Measurements from ENCODE around the gene IL4.
A peak's percentile ranks its signal among the peaks of the same experiment; 100 is the strongest.
"Not testable (repeated sequence)": the region's sequence is repeated elsewhere in the genome, so short reads cannot be mapped to it uniquely, and the experiment has no call there.

The IL4 gene

DNA sequence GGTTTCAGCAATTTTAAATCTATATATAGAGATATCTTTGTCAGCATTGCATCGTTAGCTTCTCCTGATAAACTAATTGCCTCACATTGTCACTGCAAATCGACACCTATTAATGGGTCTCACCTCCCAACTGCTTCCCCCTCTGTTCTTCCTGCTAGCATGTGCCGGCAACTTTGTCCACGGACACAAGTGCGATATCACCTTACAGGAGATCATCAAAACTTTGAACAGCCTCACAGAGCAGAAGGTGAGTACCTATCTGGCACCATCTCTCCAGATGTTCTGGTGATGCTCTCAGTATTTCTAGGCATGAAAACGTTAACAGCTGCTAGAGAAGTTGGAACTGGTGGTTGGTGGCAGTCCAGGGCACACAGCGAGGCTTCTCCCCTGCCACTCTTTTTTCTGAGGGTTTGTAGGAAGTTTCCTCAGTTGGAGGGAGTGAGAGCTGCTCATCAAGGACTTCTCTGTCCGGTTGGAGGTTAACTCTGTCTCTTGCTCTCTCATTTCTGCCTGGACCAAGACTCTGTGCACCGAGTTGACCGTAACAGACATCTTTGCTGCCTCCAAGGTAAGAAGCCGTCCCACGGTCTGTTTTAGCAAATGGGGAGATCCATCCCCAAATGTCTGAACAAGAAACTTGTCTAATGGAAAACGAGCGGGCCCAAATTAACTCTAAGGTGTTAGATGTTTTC, at the start of gene IL4:
TSS of gene IL4 (plus strand) at position 51 of the 692 bp plus-strand sequence. CDS start at position 113, 62 bp downstream.
- no peak for DNase-seq (ENCODE audit: low read depth in 2 of 2)

- DNase-seq (ENCODE audit: low read depth in 2 of 2), result no peak
These were observed 46.3 kb upstream of the IL4 start for GRCh38 chr5:132627470-132627869.

DNA sequence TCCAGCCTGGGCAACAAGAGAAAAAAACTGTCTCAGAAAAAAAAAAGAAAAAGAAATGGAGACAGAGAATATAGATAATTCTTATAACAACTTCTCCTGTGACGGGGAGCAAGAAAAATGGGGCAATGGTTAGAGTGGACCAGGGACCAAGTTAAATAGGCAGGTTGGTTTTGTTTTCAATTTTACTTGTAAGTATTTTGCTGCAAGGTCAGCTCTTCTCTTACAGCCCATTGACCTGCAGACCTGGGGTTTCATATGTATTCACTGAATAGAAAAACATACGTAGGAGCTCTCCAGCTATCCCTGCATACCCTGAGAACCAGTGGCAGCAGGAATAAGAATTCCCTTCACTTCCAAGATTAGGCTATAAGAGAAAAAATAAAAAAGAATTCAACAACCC, 45.0 kb upstream of the IL4 start:
- no peak for DNase-seq (ENCODE audit: low read depth in 2 of 2)

GRCh38 chr5:132629230-132629944, 44.4 kb upstream of the IL4 start:
- DNase-seq (ENCODE audit: low read depth in 2 of 2), result no peak

DNA sequence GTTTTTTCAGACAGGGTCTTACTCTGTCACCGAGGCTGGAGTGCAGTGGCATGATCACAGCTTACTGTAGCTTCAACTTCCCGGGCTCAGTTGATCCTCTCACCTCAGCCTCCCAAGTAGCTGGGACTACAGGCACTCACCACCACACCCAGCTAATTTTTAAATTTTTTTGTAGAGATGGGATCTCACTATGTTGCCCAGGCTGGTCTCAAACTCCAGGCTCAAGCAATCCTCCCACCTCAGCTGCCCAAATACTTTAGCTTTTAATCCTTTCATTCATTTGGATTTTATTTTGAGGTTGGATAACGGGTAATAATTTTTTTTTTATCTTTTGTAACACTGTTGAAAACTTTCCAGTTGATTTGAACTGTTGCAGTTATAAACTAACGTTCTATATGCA, 40.2 kb upstream of the IL4 start:
- DNase-seq (ENCODE audit: low read depth in 2 of 2), result not testable (repeated sequence)

DNA sequence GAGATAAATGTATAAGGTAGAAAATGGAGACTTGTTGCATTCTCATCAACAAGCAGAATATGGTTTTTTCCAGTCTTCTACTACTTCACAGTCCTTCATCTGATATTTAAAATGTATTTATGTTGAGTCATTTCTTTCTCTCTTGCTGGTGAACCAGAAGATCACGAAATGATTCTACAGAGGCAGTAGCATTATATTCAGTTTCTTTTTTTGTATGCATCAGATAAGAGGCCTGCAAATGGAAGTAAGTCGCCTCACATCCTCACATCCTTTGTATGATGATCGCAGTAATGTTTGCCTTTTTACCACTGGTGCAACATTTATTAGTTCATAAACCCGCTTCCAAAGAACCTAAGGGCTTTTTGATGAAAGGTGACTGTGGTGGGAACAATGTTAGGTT, 37.9 kb upstream of the IL4 start:
- DNase-seq (ENCODE audit: low read depth in 2 of 2), result no peak

GRCh38 chr5:132637241-132637640, 36.5 kb upstream of the IL4 start:
- no peak for DNase-seq (ENCODE audit: low read depth in 2 of 2)

GRCh38 chr5:132639706-132640130, 34.1 kb upstream of the IL4 start:
- no peak for DNase-seq (ENCODE audit: low read depth in 2 of 2)

DNA sequence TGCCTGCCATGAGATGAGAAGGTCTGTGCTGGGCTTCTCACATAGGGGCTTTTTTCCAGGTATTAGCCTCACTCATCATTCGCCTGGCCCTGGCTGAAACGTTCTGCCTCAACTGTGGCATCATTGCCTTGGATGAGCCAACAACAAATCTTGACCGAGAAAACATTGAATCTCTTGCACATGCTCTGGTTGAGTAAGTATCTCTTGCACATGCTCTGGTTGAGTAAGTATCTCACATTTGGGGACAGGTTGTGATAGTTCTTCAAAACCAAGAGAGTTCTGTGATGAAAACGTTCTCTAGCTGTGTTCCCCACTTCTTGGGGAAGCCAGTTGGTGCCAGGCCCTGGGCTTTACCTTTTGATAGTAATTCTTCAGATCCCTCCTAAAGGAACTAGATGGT, 33.2 kb upstream of the IL4 start:
- no peak for DNase-seq (ENCODE audit: low read depth in 2 of 2)

DNA sequence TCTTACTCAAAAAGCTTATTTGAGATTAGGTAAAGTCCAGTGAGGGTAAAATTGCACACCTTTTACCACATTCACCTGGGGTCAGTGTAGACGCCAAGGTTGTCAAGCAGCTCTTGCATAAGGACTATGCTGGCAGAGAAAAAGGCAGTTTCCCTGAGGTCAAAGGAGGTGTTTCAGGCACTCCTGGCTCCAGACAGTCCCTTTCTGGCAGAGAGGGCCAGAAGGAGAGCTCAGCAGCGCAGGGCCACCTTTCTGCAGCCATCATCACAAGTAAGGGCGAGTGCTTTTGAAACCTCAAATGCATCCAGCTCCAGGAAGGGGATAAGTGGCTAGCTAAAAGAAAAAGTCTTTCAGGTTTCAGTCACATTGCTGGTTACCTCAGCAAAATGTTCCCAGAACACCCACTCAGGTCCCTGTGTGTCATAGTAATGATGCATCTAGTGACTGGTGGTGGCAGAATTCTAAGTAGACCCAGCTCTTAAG, 32.5 kb upstream of the IL4 start:
- no peak for DNase-seq (ENCODE audit: low read depth in 2 of 2)

DNA sequence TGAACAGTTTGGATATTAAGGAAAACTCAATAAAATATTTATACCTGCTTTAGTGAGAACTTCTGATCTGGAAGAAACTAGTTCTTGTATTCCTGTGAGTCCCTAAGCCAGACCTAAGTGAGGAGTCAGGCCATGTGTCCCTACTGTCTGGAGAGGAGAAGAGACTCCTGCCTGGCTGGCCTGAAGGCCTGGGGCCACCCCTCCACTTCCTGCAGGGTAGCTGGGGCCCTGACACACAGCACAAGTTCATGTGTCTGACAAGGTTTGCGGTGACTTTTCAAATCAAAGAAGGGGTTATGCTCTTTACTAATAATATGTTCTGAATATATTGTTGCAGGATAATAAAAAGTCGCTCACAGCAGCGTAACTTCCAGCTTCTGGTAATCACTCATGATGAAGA, 31.9 kb upstream of the IL4 start:
- DNase-seq (ENCODE audit: low read depth in 2 of 2), result no peak

DNA sequence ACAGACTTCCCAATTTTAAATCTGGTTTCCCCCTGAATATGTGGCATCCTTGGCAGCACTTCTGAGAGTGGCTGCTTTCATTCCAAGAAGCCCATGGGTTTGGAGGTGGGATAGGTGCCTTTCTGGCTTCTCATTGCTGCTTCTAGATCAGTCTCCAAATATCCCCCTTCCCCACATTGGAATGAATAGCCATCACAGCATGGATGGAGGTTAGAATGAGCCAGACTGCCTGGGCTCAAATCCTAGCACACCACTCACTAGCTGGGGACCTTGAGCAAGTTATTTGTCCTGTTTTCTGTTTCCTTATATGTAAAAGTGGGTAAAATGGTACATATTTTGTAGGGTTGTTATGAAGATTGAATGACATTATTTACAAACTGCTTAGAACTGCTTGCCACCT, 29.6 kb upstream of the IL4 start:
- no peak for DNase-seq (ENCODE audit: low read depth in 2 of 2)

DNA sequence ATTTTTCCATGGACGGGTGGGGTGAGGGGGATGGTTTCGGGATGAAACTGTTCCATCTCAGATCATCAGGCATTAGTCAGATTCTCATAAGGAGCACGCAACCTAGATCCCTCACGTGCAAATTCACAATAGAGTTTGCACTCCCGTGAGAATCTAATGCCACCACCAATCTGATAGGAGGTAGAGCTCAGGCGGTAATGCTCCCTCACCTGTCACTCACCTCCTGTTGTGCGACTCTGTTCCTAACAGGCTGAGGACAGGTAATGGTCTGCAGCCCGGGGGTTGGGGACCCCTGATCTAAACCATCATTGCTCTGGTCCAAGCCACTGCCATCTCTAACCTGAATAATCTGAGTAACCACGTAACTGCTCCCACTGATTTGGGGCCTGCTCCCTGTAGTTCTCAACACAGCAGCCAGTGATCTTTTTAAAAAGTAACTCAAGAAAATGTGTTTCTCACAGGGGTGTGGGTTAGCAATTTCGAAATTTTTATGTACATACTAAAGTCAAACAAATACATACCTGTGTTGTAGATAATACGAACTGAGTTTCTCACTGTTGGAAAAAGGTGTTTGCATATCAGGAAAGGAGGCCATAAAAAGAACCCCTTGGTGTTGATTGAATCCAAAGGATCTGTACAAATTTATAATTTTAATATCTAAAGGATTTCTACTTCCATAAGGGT, 27.1 kb upstream of the IL4 start:
- DNase-seq (ENCODE audit: low read depth in 2 of 2), result no peak

- no peak for DNase-seq (ENCODE audit: low read depth in 2 of 2)
These were observed 26.3 kb upstream of the IL4 start for GRCh38 chr5:132647473-132647872.

- DNase-seq (ENCODE audit: low read depth in 2 of 2), result no peak
These were observed 25.4 kb upstream of the IL4 start for GRCh38 chr5:132648355-132648754.

- no peak for DNase-seq (ENCODE audit: low read depth in 2 of 2)
These were observed 21.8 kb upstream of the IL4 start for GRCh38 chr5:132651838-132652469.

DNA sequence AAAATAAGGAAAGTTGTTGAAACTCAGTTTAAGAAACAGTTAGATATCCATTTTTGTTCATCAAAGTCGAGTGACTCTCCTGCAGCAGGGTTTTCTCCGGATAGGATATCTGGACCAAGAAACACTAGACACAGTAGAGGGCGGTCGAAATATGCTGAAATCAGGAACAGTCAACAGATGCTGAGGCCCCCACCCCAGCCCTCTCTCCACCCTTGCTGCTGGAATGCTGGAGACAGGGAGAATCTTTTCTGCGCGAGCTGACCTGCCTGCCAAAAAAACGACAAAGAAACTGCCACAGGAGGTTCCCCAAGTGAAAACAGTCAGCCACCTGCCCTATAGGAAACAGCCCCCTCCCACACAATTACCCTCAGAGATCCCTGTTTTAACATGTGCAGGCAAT, 20.1 kb upstream of the IL4 start:
- DNase-seq (ENCODE audit: low read depth in 2 of 2), result no peak

- DNase-seq (ENCODE audit: low read depth in 2 of 2), result peak in 1 of 2 donors; percentile 53
These were observed 17.7 kb upstream of the IL4 start for GRCh38 chr5:132655821-132656773.

DNA sequence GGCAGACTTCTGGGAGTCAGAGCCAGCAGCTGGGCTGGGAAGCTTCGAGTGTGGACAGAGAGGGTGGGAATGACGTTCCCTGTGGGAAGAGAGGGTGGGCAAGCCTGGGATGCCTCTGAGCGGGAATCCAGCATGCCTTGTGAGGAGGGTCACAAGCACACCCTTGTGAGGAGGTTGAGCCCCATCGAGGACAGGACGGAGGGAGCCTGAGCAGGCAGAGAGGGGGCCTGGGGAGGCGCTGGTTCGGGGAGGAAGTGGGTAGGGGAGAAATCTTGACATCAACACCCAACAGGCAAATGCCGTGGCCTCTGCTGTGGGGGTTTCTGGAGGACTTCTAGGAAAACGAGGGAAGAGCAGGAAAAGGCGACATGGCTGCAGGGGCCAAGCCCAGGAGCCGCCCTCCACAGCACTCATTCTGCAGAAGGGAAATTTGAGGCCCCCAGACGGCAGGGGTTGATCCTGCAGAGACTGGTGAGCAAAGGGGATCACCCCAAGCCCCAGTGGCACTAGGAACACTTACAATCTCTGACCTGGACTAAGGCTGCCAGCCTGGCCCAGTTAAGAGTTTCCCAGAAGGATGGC, 16.9 kb upstream of the IL4 start:
- DNase-seq (ENCODE audit: low read depth in 2 of 2), result no peak

DNA sequence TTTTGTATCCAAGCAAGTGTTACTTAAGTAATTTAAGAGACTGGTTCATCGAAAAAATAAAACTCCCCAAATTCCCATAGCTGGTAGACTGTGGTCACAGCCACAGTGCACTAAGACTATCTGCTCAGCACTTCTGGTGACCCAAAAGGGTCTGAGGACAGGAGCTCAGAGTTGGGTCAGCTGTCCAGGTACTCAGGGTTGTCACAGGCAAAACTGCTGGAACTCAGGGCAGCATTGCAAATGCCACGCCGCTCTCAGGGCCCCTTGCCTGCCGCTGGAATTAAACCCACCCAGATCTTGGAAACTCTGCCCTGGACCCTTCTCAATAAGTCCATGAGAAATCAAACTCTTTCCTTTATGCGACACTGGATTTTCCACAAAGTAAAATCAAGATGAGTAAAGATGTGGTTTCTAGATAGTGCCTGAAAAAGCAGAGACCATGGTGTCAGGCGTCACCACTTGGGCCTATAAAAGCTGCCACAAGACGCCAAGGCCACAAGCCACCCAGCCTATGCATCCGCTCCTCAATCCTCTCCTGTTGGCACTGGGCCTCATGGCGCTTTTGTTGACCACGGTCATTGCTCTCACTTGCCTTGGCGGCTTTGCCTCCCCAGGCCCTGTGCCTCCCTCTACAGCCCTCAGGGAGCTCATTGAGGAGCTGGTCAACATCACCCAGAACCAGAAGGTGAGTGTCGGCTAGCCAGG, 16.0 kb upstream of the IL4 start, which contains the start of gene IL13:
TSS of gene IL13 (plus strand) at position 498 of the 705 bp plus-strand sequence. CDS start at position 512, 14 bp downstream.
- no peak for DNase-seq (ENCODE audit: low read depth in 2 of 2)

Data from stimulated activated CD8-positive, alpha-beta memory T cell treated with anti-CD3 and anti-CD28 coated beads, Interleukin-2, amount 100 ng/mL, for 48 hours (primary cell).